BE2C (cell line): ENCODE data around the gene BLID.

Experiments used
- DNase-seq: peaks from one replicate; pipeline ENCODE4 v3.0.0-alpha.2; 2020
- H3K27me3 ChIP-seq: fragments of 250-450 bp; sonication (Bioruptor Pico); 2 replicates; pipeline ENCODE4 v1.5.1; 2020; ENCODE audit warnings: mild to moderate bottlenecking
- H3K36me3 ChIP-seq: fragments of 250-450 bp; sonication (Bioruptor Pico); 2 replicates; pipeline ENCODE4 v1.5.1; 2020; ENCODE audit warnings: mild to moderate bottlenecking
- H3K4me1 ChIP-seq: fragments of 250-450 bp; sonication (Bioruptor Pico); 2 replicates; pipeline ENCODE4 v1.5.1; 2020
- H3K4me3 ChIP-seq: 2 replicates; pipeline ENCODE4 v1.5.1; 2011; ENCODE audit warnings: low read depth, low read length
- H3K9me3 ChIP-seq: fragments of 250-450 bp; sonication (Bioruptor Pico); 2 replicates; pipeline ENCODE4 v1.5.1; 2020
- CTCF ChIP-seq: IDR thresholded peaks from 2 replicates; pipeline ENCODE4 v1.5.1; 2012; ENCODE audit warnings: mild to moderate bottlenecking, low read depth, low read length

Gene BLID

DNA sequence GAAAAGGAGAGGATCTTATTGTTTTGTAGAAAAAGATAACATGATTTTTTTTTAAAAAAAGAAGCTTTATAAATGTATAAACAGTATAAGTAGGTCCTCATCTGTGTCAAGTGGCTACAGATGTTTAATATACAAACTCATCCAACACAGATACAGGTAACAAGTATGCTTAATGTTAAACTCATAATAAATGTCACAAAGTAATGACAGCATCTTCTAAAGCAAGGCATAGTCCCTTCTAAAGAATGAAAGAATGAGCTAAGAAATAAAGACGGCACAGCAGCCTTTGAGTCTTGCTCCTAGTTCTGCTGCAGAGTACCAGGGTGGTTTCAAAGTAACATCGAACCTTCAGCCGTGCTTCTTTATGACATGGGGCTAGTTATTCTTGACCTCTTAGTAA is 28.7 kb upstream of the BLID start:
- Histone ChIP-seq H3K27me3 (peaks cover 5% of the 10 kb centered on the region), H3K4me1 (no peaks in the 10 kb centered on the region), H3K36me3 (no peaks in the 10 kb centered on the region), H3K9me3 (no peaks in the 10 kb centered on the region), H3K4me3 (no peak overlapping the region)
- DNase-seq = no peak
- TF ChIP-seq CTCF = no peak

DNA sequence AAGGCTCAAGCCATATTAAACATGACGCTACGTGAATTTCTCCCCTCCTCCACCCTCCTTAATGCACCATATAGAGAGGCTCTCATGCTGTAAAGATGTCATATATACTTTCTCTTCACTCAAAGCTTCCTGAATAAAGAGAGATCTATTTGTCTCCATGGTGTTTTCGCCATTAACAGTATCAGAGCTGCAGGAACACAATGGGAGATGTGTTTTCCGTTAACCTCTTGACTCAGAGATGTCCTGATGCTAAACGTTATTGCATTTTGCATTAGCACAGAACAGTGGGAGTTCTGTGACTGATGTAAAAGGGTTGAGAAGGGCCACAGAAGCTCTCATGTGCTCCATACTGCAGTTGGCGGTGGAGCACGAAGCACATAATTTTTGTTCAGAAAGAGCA is 25.7 kb upstream of the BLID start:
- no peak overlapping the region for H3K4me3 ChIP-seq
- no peaks in the 10 kb centered on the region for H3K36me3 ChIP-seq
- no peaks in the 10 kb centered on the region for H3K9me3 ChIP-seq
- no peak for DNase-seq
- no peaks in the 10 kb centered on the region for H3K4me1 ChIP-seq
- H3K27me3 ChIP-seq = no peaks in the 10 kb centered on the region
- no peak for TF ChIP-seq CTCF

GRCh38 chr11:122140500-122140899 is 24.5 kb upstream of the BLID start:
- H3K27me3 ChIP-seq = no peaks in the 10 kb centered on the region
- no peak for DNase-seq
- no peaks in the 10 kb centered on the region for H3K36me3 ChIP-seq
- no peak for TF ChIP-seq CTCF
- no peaks in the 10 kb centered on the region for H3K4me1 ChIP-seq
- no peak overlapping the region for H3K4me3 ChIP-seq
- no peaks in the 10 kb centered on the region for H3K9me3 ChIP-seq

GRCh38 chr11:122139595-122139866 is 23.5 kb upstream of the BLID start:
- no peaks in the 10 kb centered on the region for H3K4me1 ChIP-seq
- H3K9me3 ChIP-seq = no peaks in the 10 kb centered on the region
- H3K27me3 ChIP-seq = no peaks in the 10 kb centered on the region
- H3K36me3 ChIP-seq = no peaks in the 10 kb centered on the region
- TF ChIP-seq CTCF = no peak
- no peak overlapping the region for H3K4me3 ChIP-seq
- DNase-seq = no peak

DNA sequence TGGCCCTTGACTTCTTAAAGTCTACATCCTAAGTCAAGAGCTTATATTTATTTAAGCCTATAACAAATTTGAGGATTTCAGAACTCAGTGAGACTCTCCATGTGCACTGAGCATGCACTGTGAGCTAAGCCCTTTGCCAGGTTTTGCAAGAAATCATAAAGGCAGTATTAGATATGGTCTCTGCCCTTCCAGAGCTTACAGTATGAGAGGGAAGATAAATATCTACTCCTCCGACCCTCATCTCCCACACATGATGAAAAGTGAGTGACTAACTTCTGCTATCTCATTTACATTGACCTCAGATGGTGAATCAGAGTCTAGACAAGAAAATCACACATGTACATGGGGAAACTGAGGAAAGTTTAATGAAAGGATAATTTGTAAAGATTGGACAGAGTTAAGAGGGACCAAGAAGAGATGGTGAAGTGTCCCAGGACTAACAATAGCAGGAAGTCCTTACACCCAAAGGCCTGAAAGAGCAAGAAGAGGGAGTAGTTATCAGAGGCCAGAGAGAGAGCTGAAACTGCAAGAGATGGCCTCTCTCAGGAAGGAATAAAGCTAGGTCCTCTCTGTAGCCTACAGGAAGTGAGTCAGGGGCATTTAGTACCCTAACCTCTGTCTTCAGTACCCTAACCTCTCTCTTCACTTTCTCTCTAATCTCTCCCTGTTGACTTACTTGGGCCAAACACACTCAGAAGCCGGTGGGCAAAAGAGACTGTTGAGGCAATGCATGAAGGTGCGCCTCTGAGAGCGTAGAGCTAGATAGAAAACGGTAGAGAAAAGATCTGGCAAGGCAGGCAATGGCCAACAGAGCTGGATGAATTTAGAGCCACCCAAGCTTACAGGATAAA is 23.0 kb upstream of the BLID start:
- TF ChIP-seq CTCF = no peak
- Histone ChIP-seq H3K4me1 (no peaks in the 10 kb centered on the region), H3K9me3 (no peaks in the 10 kb centered on the region), H3K36me3 (no peaks in the 10 kb centered on the region), H3K27me3 (no peaks in the 10 kb centered on the region), H3K4me3 (no peak overlapping the region)
- DNase-seq = no peak

GRCh38 chr11:122137078-122137793 is 21.2 kb upstream of the BLID start:
- TF ChIP-seq CTCF = no peak
- Histone ChIP-seq H3K4me1 (no peaks in the 10 kb centered on the region), H3K4me3 (no peak overlapping the region), H3K9me3 (no peaks in the 10 kb centered on the region), H3K27me3 (no peaks in the 10 kb centered on the region), H3K36me3 (no peaks in the 10 kb centered on the region)
- no peak for DNase-seq
